Cardiac ventricle fibroblast (primary cell): ENCODE results near the gene VPS9D1. TPM values are rescaled to one million over a fixed set of nuclear protein-coding genes. Genes with fewer than 3 reads are reported as not detected.

ENCODE experiments used
- total RNA-seq: library from RNA; depleted of rRNA; stranded (reverse); fragments of >200 nt; gene quantifications from 2 replicates; pipeline ENCODE4 v1.2.3, GENCODE V29; 2015

Gene VPS9D1
- 7.3 and 10.5 TPM in 2 replicates for total RNA-seq

GRCh38 chr16:89720813-89721545 lies at the start of gene VPS9D1, which contains the start of gene ZNF276:
VPS9D1 (minus strand) TSS chr16:89720898; CDS start chr16:89720861, 37 bp downstream.
ZNF276 (plus strand) TSS chr16:89721537; CDS start chr16:89721641, 104 bp downstream.

DNA sequence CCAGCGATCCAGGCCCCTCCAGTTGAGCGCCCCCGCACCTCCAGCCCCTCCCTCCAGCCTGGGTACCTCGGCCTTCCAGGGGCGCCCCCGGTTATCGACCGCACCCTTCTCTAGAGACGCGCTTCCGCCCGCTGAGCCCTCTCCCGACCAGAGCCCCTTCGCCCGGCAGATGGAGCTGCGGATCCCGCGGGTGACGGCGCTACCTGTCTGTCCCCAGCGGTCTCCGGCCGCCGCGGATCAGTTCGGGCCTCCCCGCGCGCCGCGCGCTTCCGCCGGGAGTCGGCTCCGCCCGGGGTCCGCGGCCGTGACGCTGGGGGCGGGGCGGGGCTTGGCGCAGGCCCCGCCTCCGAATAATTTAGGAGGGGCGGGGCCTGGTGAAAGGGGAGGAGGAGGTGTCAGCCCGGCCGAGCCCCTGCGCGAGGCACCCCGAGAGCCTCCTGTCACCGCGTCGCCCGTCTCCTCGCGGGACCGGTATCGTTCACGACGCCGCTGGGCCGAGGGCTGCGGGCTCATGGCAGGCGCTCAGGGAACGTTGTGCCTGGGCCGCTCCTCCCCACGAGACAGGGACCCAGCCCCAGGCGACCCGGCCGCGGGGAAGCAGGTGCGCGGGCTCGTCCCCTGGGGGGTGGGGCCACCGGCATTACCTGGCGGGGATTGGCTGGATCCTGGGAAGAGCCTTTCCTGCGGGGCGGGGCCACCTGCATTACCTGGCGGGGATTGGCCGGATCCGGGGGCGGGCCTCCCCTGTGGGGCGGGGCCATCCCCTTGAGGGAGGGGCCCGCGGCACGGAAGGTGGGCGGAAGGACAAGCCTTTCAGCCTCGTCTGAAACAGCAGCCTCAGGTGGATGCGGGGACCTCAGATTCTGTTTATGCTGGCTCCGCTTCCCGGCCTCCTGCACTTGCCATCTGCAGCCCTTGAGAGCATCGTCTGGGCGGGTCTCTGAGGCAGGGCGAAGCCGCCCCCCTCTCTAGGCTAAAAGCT lies 19.0 kb downstream of the VPS9D1 start, which contains the start of gene SPATA2L:
Gene SPATA2L, minus strand, starts transcription at position 281 of the 982 bp plus-strand sequence. CDS start 473 bp downstream, outside the sequence.

DNA sequence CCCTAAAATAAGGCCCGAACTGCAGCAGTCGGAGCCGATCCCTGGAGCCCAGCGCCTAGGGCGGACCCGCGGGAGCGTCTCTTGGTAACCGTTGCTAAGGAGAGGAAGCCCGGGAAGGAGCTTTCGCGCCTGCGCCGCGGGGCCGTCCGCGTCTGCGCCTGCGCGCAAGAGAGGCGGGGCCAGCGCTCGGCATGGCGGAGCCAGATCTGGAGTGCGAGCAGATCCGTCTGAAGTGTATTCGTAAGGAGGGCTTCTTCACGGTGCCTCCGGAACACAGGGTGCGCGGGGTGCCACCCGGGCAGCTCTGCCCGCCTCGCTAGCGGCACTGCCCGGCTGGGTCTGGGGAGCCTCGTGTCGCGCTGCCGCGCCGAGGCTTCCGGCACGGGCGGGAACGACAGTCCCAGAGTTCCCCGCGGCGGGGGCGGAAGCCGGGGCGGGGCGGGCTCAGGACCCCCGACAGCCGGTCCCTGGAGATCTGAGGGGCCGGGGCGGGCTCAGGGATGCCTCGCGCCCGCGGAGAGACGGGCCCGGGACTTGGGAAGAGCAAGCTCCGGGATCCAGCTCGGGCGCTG lies 34.1 kb downstream of the VPS9D1 start, which contains the start of gene CDK10:
Gene CDK10, plus strand, starts transcription at position 170 of the 572 bp plus-strand sequence. Its CDS starts 22 bp downstream, at position 192.

GRCh38 chr16:89657442-89658220 lies 63.1 kb downstream of the VPS9D1 start, which contains the start of the genes CHMP1A and SPATA33:
CHMP1A (minus strand) TSS chr16:89657708; CDS start chr16:89657588, 120 bp downstream.
SPATA33 (plus strand) TSS chr16:89657836; CDS start chr16:89657912, 76 bp downstream.

Other genes starting within 250 kb of the VPS9D1 start
- 66.6 and 70.2 TPM in 2 replicates for gene ANKRD11, start 230.3 kb downstream of the VPS9D1 start, total RNA-seq
- gene SPG7, start 212.5 kb downstream of the VPS9D1 start, total RNA-seq: 103 and 119 TPM in 2 replicates
- 9,810 and 13,759 TPM in 2 replicates for gene RPL13, start 160.2 kb downstream of the VPS9D1 start, total RNA-seq
- gene CPNE7, start 145.1 kb downstream of the VPS9D1 start, total RNA-seq: 1.8 and 3.2 TPM in 2 replicates
- 0.05 TPM in 1 of 2 replicates, not detected in the other for gene DPEP1, start 107.3 kb downstream of the VPS9D1 start, total RNA-seq
- gene CHMP1A, start 63.2 kb downstream of the VPS9D1 start, total RNA-seq: 56.5 and 64.0 TPM in 2 replicates
- gene SPATA33, start 63.1 kb downstream of the VPS9D1 start, total RNA-seq: 2.0 and 3.6 TPM in 2 replicates
- gene CDK10, start 34.2 kb downstream of the VPS9D1 start, total RNA-seq: 18.8 and 19.5 TPM in 2 replicates
- gene SPATA2L, start 19.2 kb downstream of the VPS9D1 start, total RNA-seq: 11.0 and 11.7 TPM in 2 replicates
- gene ZNF276, start 639 bp upstream of the VPS9D1 start, total RNA-seq: 14.7 and 19.5 TPM in 2 replicates
- 2.7 and 4.2 TPM in 2 replicates for gene FANCA, start 95.7 kb upstream of the VPS9D1 start, total RNA-seq
- 2.3 and 4.4 TPM in 2 replicates for gene SPIRE2, start 107.6 kb upstream of the VPS9D1 start, total RNA-seq
- gene TCF25, start 152.7 kb upstream of the VPS9D1 start, total RNA-seq: 143 and 146 TPM in 2 replicates
- gene MC1R, start 198.0 kb upstream of the VPS9D1 start, total RNA-seq: 4.4 and 6.1 TPM in 2 replicates
- 63.9 and 72.3 TPM in 2 replicates for gene TUBB3, start 202.4 kb upstream of the VPS9D1 start, total RNA-seq
- 51.6 and 64.5 TPM in 2 replicates for gene DEF8, start 227.9 kb upstream of the VPS9D1 start, total RNA-seq